CD4-positive, alpha-beta memory T cell (primary cell): ENCODE results near the gene CDH3. TPM values are rescaled to one million over a fixed set of nuclear protein-coding genes. Genes with fewer than 3 reads are reported as not detected.

Experiments
- CTCF ChIA-PET: fragments of 350-600 bp; sonication (Branson Sonifier 250); formaldehyde crosslinking; loops from one replicate; lab custom pipeline; 2021; ENCODE audit warnings: inconsistent platforms; ENCODE audit not compliant: partially characterized antibody; lab: Charles Lee
- POLR2A ChIA-PET: fragments of 350-600 bp; sonication (Branson Sonifier 250); formaldehyde crosslinking; loops from one replicate; lab custom pipeline; 2021; ENCODE audit not compliant: partially characterized antibody; lab: Charles Lee
- DNase-seq, 5 donors: peaks; one replicate each; pipeline versions ENCODE4 v3.0.0 to v3.0.0-alpha.2; 2020 to 2022; ENCODE audit warnings: mixed read lengths in 1 of 5
- H3K27ac ChIP-seq: one replicate; pipeline ENCODE4 v1.7.0; 2013; ENCODE audit warnings: low read depth, low read length
- H3K27me3 ChIP-seq: 2 replicates; pipeline ENCODE4 v1.7.0; 2013; ENCODE audit warnings: mild to moderate bottlenecking, low read length, moderate library complexity; ENCODE audit not compliant: insufficient read depth
- H3K36me3 ChIP-seq: 2 replicates; pipeline ENCODE4 v1.7.0; 2013; ENCODE audit warnings: mild to moderate bottlenecking, low read length, moderate library complexity; ENCODE audit not compliant: insufficient read depth
- H3K4me1 ChIP-seq: 2 replicates; pipeline ENCODE4 v1.7.0; 2013; ENCODE audit warnings: mild to moderate bottlenecking, low read length, moderate library complexity; ENCODE audit not compliant: insufficient read depth
- H3K4me3 ChIP-seq, 2 donors: one replicate each; pipeline ENCODE4 v1.7.0; 2013; ENCODE audit warnings: low read length in 2 of 2, mild to moderate bottlenecking in 1 of 2
- H3K9me3 ChIP-seq, 2 donors: one replicate each; pipeline ENCODE4 v1.7.0; 2013; ENCODE audit warnings: low read length in 2 of 2, control low read depth in 1 of 2; ENCODE audit not compliant: control insufficient read depth in 1 of 2
- H3K27ac Mint-ChIP-seq, 7 donors: one replicate each; pipeline ENCODE4 v1.8.0; 2020 to 2021; ENCODE audit warnings: mixed read lengths in 7 of 7, mild to moderate bottlenecking in 6 of 7, inconsistent platforms in 3 of 7, moderate library complexity in 3 of 7
- H3K27me3 Mint-ChIP-seq, 2 donors: one replicate each; pipeline ENCODE4 v1.8.0; 2020 to 2021; ENCODE audit warnings: mixed read lengths in 2 of 2
- H3K36me3 Mint-ChIP-seq, 2 donors: one replicate each; pipeline ENCODE4 v1.8.0; 2020 to 2021; ENCODE audit warnings: mixed read lengths in 2 of 2, inconsistent platforms in 1 of 2, mild to moderate bottlenecking in 1 of 2
- H3K4me1 Mint-ChIP-seq, 4 donors: one replicate each; pipeline ENCODE4 v1.8.0; 2020 to 2021; ENCODE audit warnings: mixed read lengths in 4 of 4, mild to moderate bottlenecking in 1 of 4
- H3K4me3 Mint-ChIP-seq, 8 donors: one replicate each; pipeline ENCODE4 v1.8.0; 2020 to 2021; ENCODE audit warnings: mixed read lengths in 8 of 8, mild to moderate bottlenecking in 7 of 8, moderate library complexity in 6 of 8, inconsistent platforms in 3 of 8
- H3K9me3 Mint-ChIP-seq, 8 donors: one replicate each; pipeline ENCODE4 v1.8.0; 2020 to 2021; ENCODE audit warnings: mixed read lengths in 8 of 8, mild to moderate bottlenecking in 5 of 8, inconsistent platforms in 3 of 8, moderate library complexity in 1 of 8
- intact Hi-C: fragments of 100-400 bp; cut with micrococcal nuclease; formaldehyde crosslinking; loops from one replicate; pipeline ENCODE4 v1.15.1; 2023
- polyA plus RNA-seq, 2 donors: library from polyadenylated mRNA; unstranded; fragments of 300-500 nt; fragmentation: Illumina TruSeq; gene quantifications; one replicate each; pipeline ENCODE4 v1.2.3, GENCODE V29; 2021
- total RNA-seq, 2 experiments: library from RNA; stranded (reverse); gene quantifications; one replicate each; pipeline ENCODE4 v1.2.3, GENCODE V29; 2021

The CDH3 gene
- total and polyA plus RNA-seq, 4 experiments from 2014 or later = 0.39 to 0.47 TPM; not detected in 2

DNA sequence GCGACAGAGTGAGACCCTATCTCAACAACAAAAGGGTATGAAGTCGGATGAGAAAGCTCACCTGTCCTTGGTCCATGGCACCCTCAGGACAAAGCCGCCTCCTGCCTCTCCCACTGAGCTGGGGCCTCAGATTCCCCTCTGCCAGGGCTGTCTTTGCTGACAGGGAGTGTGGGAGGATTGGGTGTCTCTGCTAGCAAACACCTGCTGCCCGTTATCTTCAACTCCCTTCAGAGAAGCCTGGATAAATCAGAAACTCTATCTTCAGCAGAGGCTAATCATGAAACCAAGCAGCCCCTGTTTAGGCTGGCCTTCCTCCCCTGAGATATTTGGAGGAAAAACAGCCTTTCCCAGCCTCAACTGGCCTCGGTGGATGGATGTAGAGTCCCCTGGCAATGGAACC, 55.7 kb downstream of the CDH3 start:
- Mint-ChIP-seq H3K4me1 (no peaks in the 10 kb centered on the region), H3K36me3 (no peaks in the 10 kb centered on the region), H3K27me3 (peaks cover 3 to 7% of the 10 kb centered on the region in 2 donors), H3K4me3 (no peak overlapping the region), H3K27ac (no peak overlapping the region), H3K9me3 (no peaks in the 10 kb centered on the region)
- ChIA-PET CTCF (no interaction called here), POLR2A (no interaction called here)
- Histone ChIP-seq H3K27ac (no peak overlapping the region), H3K4me3 (no peak overlapping the region), H3K36me3 (no peaks in the 10 kb centered on the region), H3K4me1 (no peaks in the 10 kb centered on the region), H3K9me3 (no peaks in the 10 kb centered on the region), H3K27me3 (no peaks in the 10 kb centered on the region)
- intact Hi-C loops = loop anchor here (5.0 kb wide), 1 partner anchor 426 kb away; no protein-coding TSS in a partner anchor
- no peak for DNase-seq

- CTCF ChIA-PET = interaction anchor here (1.1 to 3.0 kb wide), 3 partner anchors 10 to 419 kb away, joined by 5 to 13 read pairs (median 7); no protein-coding TSS in a partner anchor
- no peak overlapping the region for H3K4me3 ChIP-seq
- no peak overlapping the region for H3K27ac Mint-ChIP-seq
- peak in 4 of 5 donors; percentile 17 to 41 (median 22) for DNase-seq
- H3K27me3 Mint-ChIP-seq = peaks cover 3 to 7% of the 10 kb centered on the region in 2 donors
- peaks cover 0 to 3% (median 0%) of the 10 kb centered on the region in 4 donors for H3K4me1 Mint-ChIP-seq
- H3K36me3 ChIP-seq = no peaks in the 10 kb centered on the region
- intact Hi-C loops = loop anchor here (1.0 to 5.0 kb wide), 3 partner anchors 96 to 423 kb away; no protein-coding TSS in a partner anchor
- H3K9me3 ChIP-seq = no peaks in the 10 kb centered on the region
- POLR2A ChIA-PET = no interaction called here
- H3K4me3 Mint-ChIP-seq = no peak overlapping the region
- no peaks in the 10 kb centered on the region for H3K27me3 ChIP-seq
- H3K4me1 ChIP-seq = no peaks in the 10 kb centered on the region
- H3K36me3 Mint-ChIP-seq = no peaks in the 10 kb centered on the region
- no peaks in the 10 kb centered on the region for H3K9me3 Mint-ChIP-seq
- H3K27ac ChIP-seq = no peak overlapping the region
These were observed 59.2 kb downstream of the CDH3 start for GRCh38 chr16:68704232-68704867.

DNA sequence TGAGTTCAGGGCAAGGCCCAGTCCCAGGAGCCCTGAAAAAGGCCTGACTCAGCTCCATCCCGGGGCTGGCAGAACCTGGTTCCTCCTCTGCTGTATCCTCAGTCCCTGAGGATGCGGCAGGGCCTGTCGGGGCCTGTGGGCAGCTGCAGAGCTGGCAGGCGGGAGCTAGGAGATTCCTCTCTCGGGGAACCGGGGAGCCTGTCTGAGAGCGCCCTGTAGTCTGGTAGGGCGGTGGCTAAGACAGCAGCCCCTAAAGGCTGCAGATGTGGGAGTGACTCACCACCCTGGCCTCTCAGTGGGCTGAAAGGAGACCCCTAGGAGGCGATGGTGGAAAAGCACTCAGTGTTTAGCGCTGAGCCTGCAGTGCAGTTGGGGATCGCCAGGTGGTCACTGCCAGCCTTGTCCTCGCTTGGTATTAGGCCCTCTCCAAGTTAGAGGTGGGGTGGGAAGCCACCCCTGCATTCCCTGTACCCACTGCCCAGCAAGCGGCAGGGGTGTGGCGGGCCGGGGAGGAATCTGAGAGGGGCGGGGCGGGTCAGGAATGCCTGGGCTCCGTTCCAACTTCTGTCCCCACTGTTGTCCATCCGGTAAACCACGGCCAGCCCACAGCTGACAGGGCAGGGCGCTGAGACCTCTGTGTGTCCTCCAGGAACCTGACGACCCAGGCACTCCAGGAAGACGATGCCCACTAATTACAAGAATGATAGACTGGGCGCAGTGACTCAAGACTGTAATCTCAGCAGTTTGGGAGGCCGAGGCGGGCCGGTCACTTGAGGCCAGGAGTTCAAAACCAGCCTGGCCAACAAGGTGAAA, 62.4 kb downstream of the CDH3 start:
- intact Hi-C loops = no loop called here
- no peak for DNase-seq
- H3K9me3 ChIP-seq = no peaks in the 10 kb centered on the region
- H3K4me1 ChIP-seq = no peaks in the 10 kb centered on the region
- no peak overlapping the region for H3K27ac ChIP-seq
- no peaks in the 10 kb centered on the region for H3K36me3 ChIP-seq
- H3K9me3 Mint-ChIP-seq = no peaks in the 10 kb centered on the region
- CTCF ChIA-PET = no interaction called here
- H3K27ac Mint-ChIP-seq = no peak overlapping the region
- H3K4me3 ChIP-seq = no peak overlapping the region
- POLR2A ChIA-PET = no interaction called here
- peaks cover 0 to 6% (median 0%) of the 10 kb centered on the region in 4 donors for H3K4me1 Mint-ChIP-seq
- peaks cover 7 to 15% of the 10 kb centered on the region in 2 donors for H3K27me3 Mint-ChIP-seq
- no peaks in the 10 kb centered on the region for H3K27me3 ChIP-seq
- no peaks in the 10 kb centered on the region for H3K36me3 Mint-ChIP-seq
- no peak overlapping the region for H3K4me3 Mint-ChIP-seq

DNA sequence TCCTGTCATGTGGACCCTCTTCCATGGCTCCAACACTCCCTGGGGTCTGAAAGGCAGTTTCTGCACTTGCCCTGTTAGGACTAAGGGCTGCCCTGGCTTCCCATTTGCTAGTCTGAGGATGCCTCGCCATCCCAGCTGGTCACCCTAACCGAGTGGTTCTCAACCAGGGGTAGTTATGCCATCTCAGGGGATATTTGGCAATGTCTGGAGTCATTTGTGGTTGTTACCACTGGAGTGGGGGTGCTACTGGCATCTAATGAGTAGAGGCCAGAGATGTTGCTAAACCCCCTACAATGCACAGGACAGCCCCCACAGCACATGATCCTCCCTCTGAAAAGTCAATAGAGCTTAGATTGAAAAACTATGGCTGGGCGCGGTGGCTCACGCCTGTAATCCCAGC, 65.1 kb downstream of the CDH3 start:
- H3K4me3 ChIP-seq = no peak overlapping the region
- no peaks in the 10 kb centered on the region for H3K27me3 ChIP-seq
- H3K9me3 ChIP-seq = no peaks in the 10 kb centered on the region
- no peaks in the 10 kb centered on the region for H3K36me3 ChIP-seq
- intact Hi-C loops = no loop called here
- no peak for DNase-seq
- Mint-ChIP-seq H3K27ac (peak overlapping the region in 1 of 7 donors; percentile 24), H3K27me3 (peaks cover 11 to 19% of the 10 kb centered on the region in 2 donors), H3K4me1 (peaks cover 0 to 6% (median 0%) of the 10 kb centered on the region in 4 donors), H3K9me3 (no peaks in the 10 kb centered on the region), H3K4me3 (no peak overlapping the region), H3K36me3 (no peaks in the 10 kb centered on the region)
- H3K4me1 ChIP-seq = no peaks in the 10 kb centered on the region
- H3K27ac ChIP-seq = no peak overlapping the region
- ChIA-PET CTCF (no interaction called here), POLR2A (no interaction called here)

GRCh38 chr16:68711421-68712139, 66.5 kb downstream of the CDH3 start:
- DNase-seq = no peak
- Histone ChIP-seq H3K4me1 (no peaks in the 10 kb centered on the region), H3K4me3 (no peak overlapping the region), H3K9me3 (no peaks in the 10 kb centered on the region), H3K36me3 (no peaks in the 10 kb centered on the region), H3K27ac (no peak overlapping the region), H3K27me3 (no peaks in the 10 kb centered on the region)
- ChIA-PET CTCF (interaction anchor here (0.9 kb wide), 1 partner anchor 106 kb away, joined by 3 read pairs; no protein-coding TSS in a partner anchor), POLR2A (no interaction called here)
- intact Hi-C loops = no loop called here
- no peaks in the 10 kb centered on the region for H3K9me3 Mint-ChIP-seq
- H3K27me3 Mint-ChIP-seq = peaks cover 11 to 19% of the 10 kb centered on the region in 2 donors
- no peaks in the 10 kb centered on the region for H3K36me3 Mint-ChIP-seq
- H3K27ac Mint-ChIP-seq = peak overlapping the region in 1 of 7 donors; percentile 57
- H3K4me3 Mint-ChIP-seq = peak overlapping the region in 2 of 8 donors; percentile 17 to 41
- H3K4me1 Mint-ChIP-seq = peaks cover 0 to 6% (median 0%) of the 10 kb centered on the region in 4 donors

GRCh38 chr16:68713361-68713760, 68.3 kb downstream of the CDH3 start:
- no peak for DNase-seq
- ChIA-PET CTCF (no interaction called here), POLR2A (no interaction called here)
- Histone ChIP-seq H3K4me3 (no peak overlapping the region), H3K27ac (no peak overlapping the region), H3K27me3 (no peaks in the 10 kb centered on the region), H3K9me3 (no peaks in the 10 kb centered on the region), H3K36me3 (no peaks in the 10 kb centered on the region), H3K4me1 (no peaks in the 10 kb centered on the region)
- intact Hi-C loops = no loop called here
- no peak overlapping the region for H3K4me3 Mint-ChIP-seq
- no peaks in the 10 kb centered on the region for H3K36me3 Mint-ChIP-seq
- peaks cover 0 to 3% (median 0%) of the 10 kb centered on the region in 4 donors for H3K4me1 Mint-ChIP-seq
- peaks cover 0 to 7% (median 0%) of the 10 kb centered on the region in 8 donors for H3K9me3 Mint-ChIP-seq
- H3K27me3 Mint-ChIP-seq = peaks cover 11 to 15% of the 10 kb centered on the region in 2 donors
- no peak overlapping the region for H3K27ac Mint-ChIP-seq

DNA sequence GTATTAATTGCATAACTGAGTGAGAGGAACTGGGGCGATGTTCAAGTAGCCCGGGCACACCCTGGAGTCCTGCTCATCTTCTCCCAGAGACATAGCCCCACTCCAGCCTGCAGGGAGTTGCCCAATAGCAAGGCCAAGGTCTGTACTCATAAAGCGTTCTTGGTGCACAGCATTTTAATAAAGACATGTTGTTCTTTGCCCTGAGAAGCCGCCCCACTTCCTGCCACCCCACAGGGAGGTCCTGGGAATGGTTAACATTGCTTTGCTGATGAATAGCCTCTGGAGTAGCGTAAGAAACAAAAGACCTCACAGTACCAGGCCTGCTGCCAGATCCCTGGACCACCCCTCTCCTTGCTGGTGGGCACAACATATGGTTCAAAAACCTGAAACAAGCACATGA, 70.4 kb downstream of the CDH3 start:
- no peak for DNase-seq
- H3K36me3 ChIP-seq = no peaks in the 10 kb centered on the region
- intact Hi-C loops = no loop called here
- H3K9me3 ChIP-seq = no peaks in the 10 kb centered on the region
- H3K27ac ChIP-seq = no peak overlapping the region
- no peaks in the 10 kb centered on the region for H3K36me3 Mint-ChIP-seq
- peaks cover 7 to 12% of the 10 kb centered on the region in 2 donors for H3K27me3 Mint-ChIP-seq
- no peaks in the 10 kb centered on the region for H3K27me3 ChIP-seq
- ChIA-PET POLR2A (no interaction called here), CTCF (interaction anchor here (1.8 kb wide), 1 partner anchor 12 kb away, joined by 5 read pairs; no protein-coding TSS in a partner anchor)
- no peak overlapping the region for H3K4me3 ChIP-seq
- peaks cover 0 to 5% (median 0%) of the 10 kb centered on the region in 4 donors for H3K4me1 Mint-ChIP-seq
- H3K4me3 Mint-ChIP-seq = no peak overlapping the region
- H3K4me1 ChIP-seq = no peaks in the 10 kb centered on the region
- H3K9me3 Mint-ChIP-seq = peaks cover 0 to 7% (median 0%) of the 10 kb centered on the region in 8 donors
- H3K27ac Mint-ChIP-seq = no peak overlapping the region
